Measurements from ENCODE around the gene GATB. TPM values are rescaled to one million over a fixed set of nuclear protein-coding genes. Genes with fewer than 3 reads are reported as not detected.

Gene GATB
- total and polyA plus RNA-seq, 3 experiments from 2014 or later = 12.3 to 29.6 (median 27.0) TPM

DNA sequence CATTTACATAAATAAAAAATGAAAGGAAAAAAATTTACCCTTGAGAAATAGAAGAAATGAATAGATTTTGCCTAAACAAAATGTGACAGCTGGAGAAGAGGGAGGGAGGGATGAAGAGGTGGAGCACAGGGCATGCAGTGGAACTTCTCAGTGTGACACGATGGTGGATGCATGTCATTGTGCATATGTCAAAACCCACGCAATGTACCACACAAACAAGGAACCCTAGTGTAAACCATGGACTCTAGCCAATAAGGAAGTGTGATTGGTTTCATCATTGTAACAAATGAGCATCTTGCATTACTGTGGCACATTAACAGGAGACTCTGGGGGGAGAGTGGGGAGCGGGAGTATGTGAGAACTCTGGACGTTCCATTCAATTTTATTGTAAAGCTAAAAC, 58.6 kb downstream of the GATB start:
- H3K4me3 Mint-ChIP-seq = no peak overlapping the region
- no peak overlapping the region for H3K27ac Mint-ChIP-seq
- DNase-seq = no peak
- CTCF ChIA-PET = no interaction called here
- Histone ChIP-seq H3K4me1 (ENCODE audit: insufficient read depth, low read length) (no peaks in the 10 kb centered on the region), H3K4me3 (ENCODE audit: low read length) (no peak overlapping the region), H3K36me3 (ENCODE audit: insufficient read depth, low read length) (peaks cover 4% of the 10 kb centered on the region), H3K27ac (ENCODE audit: low read depth, low read length) (no peak overlapping the region), H3K9me3 (ENCODE audit: low read length) (no peaks in the 10 kb centered on the region), H3K27me3 (ENCODE audit: insufficient read depth, low read length, poor library complexity, severe bottlenecking) (no peaks in the 10 kb centered on the region)
- POLR2A ChIA-PET = no interaction called here
- H3K36me3 Mint-ChIP-seq = peaks cover 38 to 69% (median 42%) of the 10 kb centered on the region in 3 donors
- H3K9me3 Mint-ChIP-seq = peaks cover 0 to 2% (median 0%) of the 10 kb centered on the region in 5 donors
- H3K4me1 Mint-ChIP-seq = no peaks in the 10 kb centered on the region
- H3K27me3 Mint-ChIP-seq = no peaks in the 10 kb centered on the region

DNA sequence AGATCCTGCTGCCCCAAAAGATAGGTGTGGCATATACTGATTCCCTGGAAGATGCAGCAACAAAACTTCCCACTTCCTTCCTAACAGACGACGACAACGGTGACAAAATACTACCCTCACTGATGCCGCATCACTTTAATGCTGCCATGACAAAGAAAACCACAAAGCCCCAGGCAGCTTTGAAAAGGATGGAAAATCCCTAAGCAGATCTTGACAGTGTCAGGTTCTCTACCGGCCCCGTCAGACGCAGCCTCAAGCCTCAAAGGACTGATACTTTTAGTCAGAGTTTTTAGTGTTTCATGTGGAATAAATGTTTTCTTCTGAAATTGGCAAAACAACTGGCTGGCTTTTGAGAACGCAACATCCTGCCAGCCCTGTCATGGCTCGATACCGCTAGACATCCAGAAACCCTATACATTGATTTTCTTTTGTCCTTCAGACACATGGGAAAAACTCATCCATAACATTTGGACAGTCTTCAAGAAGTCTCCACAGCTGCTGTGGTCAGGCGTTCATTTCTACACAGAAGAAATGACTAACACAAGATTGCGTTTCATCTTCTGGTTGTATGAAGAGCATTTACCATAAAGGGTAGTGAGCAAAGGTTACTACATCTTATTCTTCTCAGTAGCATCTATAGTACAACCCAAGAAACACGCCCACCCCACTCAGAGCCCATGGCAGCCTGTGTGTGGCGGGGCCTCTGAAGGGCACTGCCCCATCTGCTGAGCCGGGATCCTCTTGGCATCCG, 60.1 kb downstream of the GATB start:
- H3K9me3 ChIP-seq (ENCODE audit: low read length) = no peaks in the 10 kb centered on the region
- no peaks in the 10 kb centered on the region for H3K4me1 ChIP-seq (ENCODE audit: insufficient read depth, low read length)
- ChIA-PET CTCF (no interaction called here), POLR2A (no interaction called here)
- peaks cover 40 to 68% (median 47%) of the 10 kb centered on the region in 3 donors for H3K36me3 Mint-ChIP-seq
- H3K27ac Mint-ChIP-seq = no peak overlapping the region
- H3K4me3 ChIP-seq (ENCODE audit: low read length) = no peak overlapping the region
- no peak overlapping the region for H3K4me3 Mint-ChIP-seq
- peaks cover 4% of the 10 kb centered on the region for H3K36me3 ChIP-seq (ENCODE audit: insufficient read depth, low read length)
- H3K27ac ChIP-seq (ENCODE audit: low read depth, low read length) = no peak overlapping the region
- H3K27me3 Mint-ChIP-seq = no peaks in the 10 kb centered on the region
- H3K27me3 ChIP-seq (ENCODE audit: insufficient read depth, low read length, poor library complexity, severe bottlenecking) = no peaks in the 10 kb centered on the region
- DNase-seq = no peak
- no peaks in the 10 kb centered on the region for H3K4me1 Mint-ChIP-seq
- H3K9me3 Mint-ChIP-seq = peaks cover 0 to 2% (median 0%) of the 10 kb centered on the region in 5 donors

DNA sequence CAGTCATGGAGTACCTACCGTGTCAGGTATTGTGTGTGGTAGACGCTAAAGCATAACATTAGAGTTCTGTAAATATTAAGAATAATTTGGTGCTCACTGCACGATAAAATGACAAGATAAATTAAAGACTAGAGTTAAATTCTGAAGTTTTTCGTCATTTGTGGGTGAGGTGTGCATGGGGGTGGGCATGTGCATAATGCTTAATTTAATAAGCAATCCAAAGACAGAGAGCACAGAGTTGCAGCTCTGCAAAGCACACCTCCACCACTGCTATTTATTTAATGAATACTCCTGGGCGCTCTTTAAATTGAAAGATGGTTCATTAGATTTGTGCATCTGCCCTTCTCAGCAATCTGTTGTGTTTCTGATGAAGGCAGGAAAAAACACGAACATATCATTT, 62.6 kb downstream of the GATB start:
- no peaks in the 10 kb centered on the region for H3K9me3 ChIP-seq (ENCODE audit: low read length)
- no peaks in the 10 kb centered on the region for H3K4me1 Mint-ChIP-seq
- H3K4me1 ChIP-seq (ENCODE audit: insufficient read depth, low read length) = no peaks in the 10 kb centered on the region
- H3K4me3 ChIP-seq (ENCODE audit: low read length) = no peak overlapping the region
- no peaks in the 10 kb centered on the region for H3K27me3 ChIP-seq (ENCODE audit: insufficient read depth, low read length, poor library complexity, severe bottlenecking)
- H3K9me3 Mint-ChIP-seq = peaks cover 0 to 2% (median 0%) of the 10 kb centered on the region in 5 donors
- peak overlapping the region in 1 of 8 donors; percentile 17 for H3K27ac Mint-ChIP-seq
- no peaks in the 10 kb centered on the region for H3K27me3 Mint-ChIP-seq
- ChIA-PET CTCF (no interaction called here), POLR2A (no interaction called here)
- H3K27ac ChIP-seq (ENCODE audit: low read depth, low read length) = no peak overlapping the region
- H3K4me3 Mint-ChIP-seq = no peak overlapping the region
- H3K36me3 ChIP-seq (ENCODE audit: insufficient read depth, low read length) = peaks cover under 1% of the 10 kb centered on the region
- no peak for DNase-seq
- peaks cover 33 to 58% (median 44%) of the 10 kb centered on the region in 3 donors for H3K36me3 Mint-ChIP-seq

DNA sequence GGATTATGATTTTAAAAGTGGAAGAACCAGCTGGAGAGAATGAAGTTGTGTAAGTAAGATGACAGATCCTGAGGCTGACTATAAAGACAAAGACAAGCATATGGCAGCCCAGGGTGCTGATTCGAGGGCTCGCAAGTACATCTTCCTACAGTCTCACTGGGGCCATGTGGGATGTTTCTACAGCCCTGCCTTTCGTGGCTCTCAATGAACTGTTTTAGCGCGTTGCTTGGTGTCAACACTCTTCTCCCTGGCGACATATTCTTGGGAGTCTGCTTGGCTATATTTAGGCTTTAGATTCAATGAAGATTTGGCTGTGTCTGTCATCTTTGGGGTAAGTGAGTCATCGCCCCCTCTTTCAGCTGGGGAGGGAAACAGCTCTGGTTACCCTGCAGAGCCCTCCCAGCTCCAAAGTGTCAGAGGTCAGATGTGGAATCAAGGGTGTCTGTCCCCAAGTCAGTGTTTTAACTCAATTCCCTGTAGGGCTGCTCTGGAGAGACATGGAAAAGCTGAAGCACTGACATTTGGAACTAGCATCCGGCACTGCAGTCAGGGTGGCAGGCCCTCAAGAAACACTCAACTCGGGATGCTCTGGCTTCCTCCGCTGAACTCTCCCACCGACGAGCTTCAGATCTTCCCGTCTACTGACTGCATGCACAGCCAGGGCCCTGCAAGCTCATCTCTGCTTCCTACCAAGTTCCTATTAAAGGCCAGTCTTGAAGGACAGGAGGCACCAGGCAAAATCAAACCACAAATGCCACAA, 65.7 kb downstream of the GATB start:
- Histone ChIP-seq H3K9me3 (ENCODE audit: low read length) (no peaks in the 10 kb centered on the region), H3K4me3 (ENCODE audit: low read length) (no peak overlapping the region), H3K27ac (ENCODE audit: low read depth, low read length) (no peak overlapping the region), H3K4me1 (ENCODE audit: insufficient read depth, low read length) (no peaks in the 10 kb centered on the region), H3K27me3 (ENCODE audit: insufficient read depth, low read length, poor library complexity, severe bottlenecking) (no peaks in the 10 kb centered on the region), H3K36me3 (ENCODE audit: insufficient read depth, low read length) (no peaks in the 10 kb centered on the region)
- H3K4me3 Mint-ChIP-seq = no peak overlapping the region
- peaks cover 19 to 31% (median 26%) of the 10 kb centered on the region in 3 donors for H3K36me3 Mint-ChIP-seq
- POLR2A ChIA-PET = no interaction called here
- no peak overlapping the region for H3K27ac Mint-ChIP-seq
- CTCF ChIA-PET = no interaction called here
- H3K4me1 Mint-ChIP-seq = no peaks in the 10 kb centered on the region
- peaks cover 0 to 2% (median 0%) of the 10 kb centered on the region in 5 donors for H3K9me3 Mint-ChIP-seq
- no peaks in the 10 kb centered on the region for H3K27me3 Mint-ChIP-seq
- no peak for DNase-seq

DNA sequence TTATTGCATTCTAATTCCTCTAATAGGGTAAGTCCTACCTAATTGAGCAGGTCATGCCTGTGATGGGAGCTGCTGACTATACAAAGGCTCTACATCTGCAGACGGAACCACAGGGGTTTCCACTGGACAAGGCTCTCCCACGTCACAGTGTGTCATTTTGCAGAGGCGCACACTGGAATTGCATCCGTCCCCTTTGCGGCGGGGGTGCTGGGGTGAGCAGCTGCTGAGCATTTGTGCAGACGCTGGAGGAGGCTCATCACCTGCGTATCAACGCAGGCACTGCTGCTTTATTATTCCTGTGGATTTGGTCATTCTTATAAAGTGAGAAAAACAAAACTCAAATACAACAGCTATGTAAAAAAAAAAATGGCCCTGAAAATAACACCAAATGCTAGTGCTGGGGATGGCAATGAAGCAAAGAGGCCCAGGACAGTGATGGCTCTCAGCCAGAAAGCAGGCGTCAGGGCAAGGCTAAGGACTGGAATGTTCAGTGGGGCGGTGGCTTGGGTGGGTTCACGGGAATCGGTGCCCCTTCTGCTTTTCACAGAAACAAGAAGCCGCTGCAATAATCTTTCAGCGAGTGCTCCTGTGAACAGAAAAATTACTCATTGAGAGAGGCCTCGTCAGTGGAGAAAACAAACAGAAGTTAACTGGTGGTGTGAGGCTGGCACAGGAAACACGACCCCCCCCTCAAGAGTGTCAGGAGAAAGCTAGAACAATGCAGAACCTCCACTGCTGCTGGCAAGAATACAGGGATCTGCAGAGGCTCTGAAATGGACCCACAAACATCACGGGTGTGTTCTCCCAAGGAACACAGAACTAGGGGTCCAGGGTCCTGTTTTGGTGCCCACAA, 67.8 kb downstream of the GATB start:
- H3K4me1 Mint-ChIP-seq = no peaks in the 10 kb centered on the region
- ChIA-PET CTCF (no interaction called here), POLR2A (no interaction called here)
- H3K4me1 ChIP-seq (ENCODE audit: insufficient read depth, low read length) = no peaks in the 10 kb centered on the region
- H3K27me3 ChIP-seq (ENCODE audit: insufficient read depth, low read length, poor library complexity, severe bottlenecking) = no peaks in the 10 kb centered on the region
- H3K36me3 Mint-ChIP-seq = peaks cover 12 to 30% (median 18%) of the 10 kb centered on the region in 3 donors
- peaks cover 0 to under 1% of the 10 kb centered on the region in 2 donors for H3K27me3 Mint-ChIP-seq
- no peak overlapping the region for H3K27ac Mint-ChIP-seq
- H3K4me3 Mint-ChIP-seq = no peak overlapping the region
- no peak overlapping the region for H3K27ac ChIP-seq (ENCODE audit: low read depth, low read length)
- H3K9me3 Mint-ChIP-seq = no peaks in the 10 kb centered on the region
- no peak for DNase-seq
- H3K4me3 ChIP-seq (ENCODE audit: low read length) = no peak overlapping the region
- H3K36me3 ChIP-seq (ENCODE audit: insufficient read depth, low read length) = peaks cover 4% of the 10 kb centered on the region
- no peaks in the 10 kb centered on the region for H3K9me3 ChIP-seq (ENCODE audit: low read length)

DNA sequence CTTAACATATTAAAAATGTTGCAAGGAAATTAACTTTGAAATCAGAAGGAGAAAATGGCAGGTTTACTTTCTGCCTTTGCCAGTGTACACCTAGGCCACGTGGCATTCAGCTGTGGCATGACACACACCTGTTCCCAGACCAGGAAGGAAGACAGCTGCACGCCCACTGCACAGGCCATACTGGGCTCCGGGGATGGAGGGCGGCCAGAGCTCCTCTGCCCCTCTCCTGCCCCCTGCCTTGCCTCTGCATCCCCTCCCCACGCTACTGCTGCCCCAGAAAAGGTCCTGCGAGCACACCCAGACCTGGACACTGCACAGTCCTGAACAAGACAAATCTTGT, 68.4 kb downstream of the GATB start:
- Mint-ChIP-seq H3K4me1 (no peaks in the 10 kb centered on the region), H3K4me3 (no peak overlapping the region), H3K27ac (no peak overlapping the region), H3K27me3 (peaks cover 0 to 1% of the 10 kb centered on the region in 2 donors), H3K36me3 (peaks cover 12 to 34% (median 15%) of the 10 kb centered on the region in 3 donors), H3K9me3 (no peaks in the 10 kb centered on the region)
- Histone ChIP-seq H3K27me3 (ENCODE audit: insufficient read depth, low read length, poor library complexity, severe bottlenecking) (no peaks in the 10 kb centered on the region), H3K4me3 (ENCODE audit: low read length) (no peak overlapping the region), H3K36me3 (ENCODE audit: insufficient read depth, low read length) (peaks cover 4% of the 10 kb centered on the region), H3K4me1 (ENCODE audit: insufficient read depth, low read length) (no peaks in the 10 kb centered on the region), H3K27ac (ENCODE audit: low read depth, low read length) (no peak overlapping the region), H3K9me3 (ENCODE audit: low read length) (no peaks in the 10 kb centered on the region)
- ChIA-PET POLR2A (no interaction called here), CTCF (no interaction called here)
- DNase-seq = no peak

DNA sequence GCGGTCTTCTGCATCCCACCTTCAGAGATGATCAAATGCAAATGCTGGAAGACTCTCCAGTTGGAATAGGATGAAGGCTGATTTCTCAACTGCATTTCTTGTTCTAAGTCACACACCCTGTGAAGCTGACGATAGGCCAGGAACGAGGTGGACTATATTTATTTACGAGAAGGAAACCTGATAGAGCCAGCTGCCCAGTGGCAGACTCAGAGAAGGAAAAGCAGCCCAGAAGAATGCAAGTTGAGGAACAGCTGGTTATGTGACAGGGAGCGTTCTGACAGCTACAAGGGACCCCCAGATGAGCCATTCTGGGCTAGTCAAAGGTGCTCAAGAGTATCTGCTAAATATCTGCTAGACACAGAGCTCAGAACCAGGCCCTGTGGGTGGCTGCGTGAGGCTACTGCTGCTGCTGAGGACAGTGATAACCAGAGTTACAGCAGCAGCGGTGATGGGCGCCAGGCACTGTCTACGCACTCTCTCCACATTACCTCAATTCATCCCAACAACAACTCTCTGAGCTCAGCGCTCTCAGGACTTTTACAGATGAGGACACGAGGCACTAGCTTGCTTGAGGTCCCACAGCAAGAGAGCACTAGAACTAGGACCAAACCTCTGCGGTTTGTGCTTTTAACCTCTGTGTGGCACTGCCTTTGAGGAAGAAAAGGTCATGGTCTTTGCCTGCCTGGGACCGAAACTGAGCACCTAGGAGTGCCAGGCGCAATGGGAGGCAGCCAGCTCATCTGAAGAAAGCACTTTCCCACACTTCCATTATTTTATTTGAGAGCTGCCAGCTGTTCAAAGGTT, 69.0 kb downstream of the GATB start:
- H3K4me3 Mint-ChIP-seq = no peak overlapping the region
- POLR2A ChIA-PET = no interaction called here

More for the DNA sequence above, 69.0 kb downstream of the GATB start:
- no peak overlapping the region for H3K4me3 ChIP-seq (ENCODE audit: low read length)
- no peaks in the 10 kb centered on the region for H3K27me3 ChIP-seq (ENCODE audit: insufficient read depth, low read length, poor library complexity, severe bottlenecking)
- Mint-ChIP-seq H3K27ac (no peak overlapping the region), H3K27me3 (peaks cover 0 to 1% of the 10 kb centered on the region in 2 donors), H3K9me3 (no peaks in the 10 kb centered on the region), H3K4me1 (no peaks in the 10 kb centered on the region), H3K36me3 (peaks cover 10 to 34% (median 12%) of the 10 kb centered on the region in 3 donors)
- DNase-seq = no peak
- H3K36me3 ChIP-seq (ENCODE audit: insufficient read depth, low read length) = peaks cover 4% of the 10 kb centered on the region
- no peaks in the 10 kb centered on the region for H3K4me1 ChIP-seq (ENCODE audit: insufficient read depth, low read length)
- no peaks in the 10 kb centered on the region for H3K9me3 ChIP-seq (ENCODE audit: low read length)
- no peak overlapping the region for H3K27ac ChIP-seq (ENCODE audit: low read depth, low read length)
- CTCF ChIA-PET = no interaction called here
